GM21390 (cell line): ENCODE results near the gene SOBP.
A peak's percentile ranks its signal among the peaks of the same experiment; 100 is the strongest.

Experiments used
- ATAC-seq: cut with Tn5 transposase; IDR thresholded peaks from one replicate; pipeline ENCODE4 v1.9.1; 2021; ENCODE audit not compliant: unreplicated experiment

The SOBP gene

GRCh38 chr6:107654764-107655163 is 164.8 kb downstream of the SOBP start:
- ATAC-seq: no peak

- ATAC-seq: no peak
Measured at GRCh38 chr6:107655245-107655644, 165.3 kb downstream of the SOBP start.

- ATAC-seq: no peak
Measured at GRCh38 chr6:107655864-107656263, 165.9 kb downstream of the SOBP start.

GRCh38 chr6:107656401-107656800 is 166.5 kb downstream of the SOBP start:
- no peak for ATAC-seq

GRCh38 chr6:107656883-107657282 is 167.0 kb downstream of the SOBP start:
- no peak for ATAC-seq

GRCh38 chr6:107657373-107657754 is 167.4 kb downstream of the SOBP start:
- ATAC-seq: no peak

- peak; percentile 90 for ATAC-seq
Measured at GRCh38 chr6:107657755-107658461, 168.0 kb downstream of the SOBP start.

- ATAC-seq: no peak
Measured at GRCh38 chr6:107658920-107659865, 169.3 kb downstream of the SOBP start.

- ATAC-seq: no peak
Measured at GRCh38 chr6:107660839-107661238, 170.9 kb downstream of the SOBP start.

GRCh38 chr6:107661291-107661690 is 171.4 kb downstream of the SOBP start:
- ATAC-seq: no peak

GRCh38 chr6:107662333-107662732 is 172.4 kb downstream of the SOBP start:
- no peak for ATAC-seq

- ATAC-seq: no peak
Measured at GRCh38 chr6:107663308-107663707, 173.4 kb downstream of the SOBP start.

GRCh38 chr6:107665382-107665781 is 175.5 kb downstream of the SOBP start:
- ATAC-seq: no peak

GRCh38 chr6:107666084-107666980 is 176.4 kb downstream of the SOBP start:
- ATAC-seq: no peak

- no peak for ATAC-seq
Measured at GRCh38 chr6:107666981-107667601, 177.2 kb downstream of the SOBP start.

GRCh38 chr6:107667790-107668189 is 177.9 kb downstream of the SOBP start:
- ATAC-seq: no peak

GRCh38 chr6:107668743-107669474 is 179.0 kb downstream of the SOBP start:
- ATAC-seq: peak; percentile 89

- peak; percentile 33 for ATAC-seq
Measured at GRCh38 chr6:107670792-107671199, 180.9 kb downstream of the SOBP start.

GRCh38 chr6:107673076-107673494 is 183.2 kb downstream of the SOBP start:
- no peak for ATAC-seq
